SU-DHL-6 (cell line): Measurements from ENCODE around the gene USP10.

Source experiments
- H2AFZ ChIP-seq: fragments of 200-600 bp; sonication (generic); 2 replicates; pipeline ENCODE4 v1.6.1; 2014; ENCODE audit warnings: low read depth, mild to moderate bottlenecking, moderate library complexity, mixed read lengths, antibody characterized with exemption, low read length; ENCODE audit not compliant: severe bottlenecking
- H3F3A ChIP-seq: fragments of 200-600 bp; shearing (Covaris generic); 2 replicates; pipeline ENCODE4 v1.6.0; 2016; ENCODE audit warnings: antibody characterized with exemption, mild to moderate bottlenecking; ENCODE audit not compliant: insufficient read depth
- H3K27ac ChIP-seq: fragments of 200-600 bp; sonication (generic); 2 replicates; pipeline ENCODE4 v1.5.1; 2016; ENCODE audit warnings: low read depth, mild to moderate bottlenecking, low read length, moderate library complexity, mixed read lengths
- H3K27me3 ChIP-seq: fragments of 200-600 bp; sonication (generic), shearing (Covaris generic); 2 replicates; pipeline ENCODE4 v1.6.0; 2014; ENCODE audit warnings: mild to moderate bottlenecking, low read length
- H3K36me3 ChIP-seq: fragments of 200-600 bp; sonication (generic); 2 replicates; pipeline ENCODE4 v1.6.1; 2014; ENCODE audit warnings: mild to moderate bottlenecking, low read length, mixed read lengths
- H3K4me2 ChIP-seq: fragments of 300-600, 200-600 bp; shearing (Covaris generic), sonication (generic); 2 replicates; pipeline ENCODE4 v1.6.0; 2014; ENCODE audit warnings: low read length, low read depth, mild to moderate bottlenecking; ENCODE audit not compliant: poor library complexity, severe bottlenecking
- H3K4me3 ChIP-seq: fragments of 200-600 bp; sonication (generic); 2 replicates; pipeline ENCODE4 v1.5.1; 2014; ENCODE audit warnings: antibody characterized with exemption, low read length, mild to moderate bottlenecking, mixed read lengths; ENCODE audit not compliant: insufficient read depth, poor library complexity, severe bottlenecking
- H3K79me2 ChIP-seq: fragments of 200-600 bp; sonication (generic); 2 replicates; pipeline ENCODE4 v1.6.1; 2014; ENCODE audit warnings: mild to moderate bottlenecking, low read length, moderate library complexity; ENCODE audit not compliant: insufficient read depth
- H3K9ac ChIP-seq: fragments of 200-600 bp; sonication (generic); 2 replicates; pipeline ENCODE4 v1.7.0; 2014; ENCODE audit warnings: mild to moderate bottlenecking, low read length
- H3K9me2 ChIP-seq: fragments of 200-600 bp; sonication (generic); replicated peaks from 2 replicates; pipeline ENCODE4 v1.6.1; 2014; ENCODE audit warnings: low read length; ENCODE audit not compliant: insufficient read depth
- H3K9me3 ChIP-seq: fragments of 200-600 bp; sonication (generic); 2 replicates; pipeline ENCODE4 v1.6.1; 2014; ENCODE audit warnings: low read length, mixed read lengths; ENCODE audit not compliant: insufficient read depth
- H4K20me1 ChIP-seq: fragments of 200-600 bp; sonication (generic); 2 replicates; pipeline ENCODE4 v1.6.1; 2014; ENCODE audit warnings: low read depth, mild to moderate bottlenecking, antibody characterized with exemption, low read length, moderate library complexity, mixed read lengths
- EZH2phosphoT487 ChIP-seq: fragments of 200-600 bp; sonication (generic), shearing (Covaris generic); conservative IDR thresholded peaks from 2 replicates; pipeline ENCODE4 v1.6.1; 2018; ENCODE audit warnings: mild to moderate bottlenecking, antibody characterized with exemption, low read length, moderate library complexity, mixed read lengths
- TF ChIP-seq, protein P1 (sequence below): fragments of 200-600 bp; sonication (generic); IDR thresholded peaks from one replicate; pipeline ENCODE4 v1.5.1; 2017; ENCODE audit warnings: antibody characterized with exemption, mild to moderate bottlenecking, low read length, moderate library complexity; ENCODE audit not compliant: insufficient read depth, poor library complexity, severe bottlenecking

USP10 gene

DNA sequence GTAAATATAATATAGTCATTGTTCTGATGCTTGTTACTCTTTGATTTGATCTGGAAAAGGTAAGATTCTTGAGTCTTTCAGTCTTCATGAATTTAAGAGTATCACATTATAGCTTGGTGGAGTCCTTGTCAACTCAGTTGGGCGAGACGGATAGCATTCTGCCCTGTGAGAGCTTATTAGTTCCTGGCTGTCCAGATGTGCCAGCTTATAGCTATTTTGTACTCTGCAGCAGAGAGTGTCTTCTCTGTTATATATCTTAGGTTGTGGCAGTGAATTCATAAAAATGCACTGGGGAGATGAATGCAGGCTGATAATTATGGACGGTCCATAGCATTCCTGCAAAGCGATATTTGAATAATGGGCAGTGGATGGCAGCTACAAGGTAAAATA is 69.0 kb downstream of the USP10 start:
- Histone ChIP-seq H3K9ac (no peak overlapping the region), H3K4me2 (no peak overlapping the region), H2AFZ (no peak overlapping the region), H3K9me2 (no peaks in the 10 kb centered on the region), H3K27me3 (no peaks in the 10 kb centered on the region), H3K79me2 (peaks cover 3% of the 10 kb centered on the region; the same call in 1 of the 2 replicates), H3K9me3 (no peaks in the 10 kb centered on the region), H3K27ac (no peak overlapping the region), H3K4me3 (no peak overlapping the region), H3K36me3 (peaks cover 12% of the 10 kb centered on the region; the same call in 1 of the 2 replicates), H3F3A (no peaks in the 10 kb centered on the region), H4K20me1 (no peaks in the 10 kb centered on the region)
- TF ChIP-seq, protein P1, sequence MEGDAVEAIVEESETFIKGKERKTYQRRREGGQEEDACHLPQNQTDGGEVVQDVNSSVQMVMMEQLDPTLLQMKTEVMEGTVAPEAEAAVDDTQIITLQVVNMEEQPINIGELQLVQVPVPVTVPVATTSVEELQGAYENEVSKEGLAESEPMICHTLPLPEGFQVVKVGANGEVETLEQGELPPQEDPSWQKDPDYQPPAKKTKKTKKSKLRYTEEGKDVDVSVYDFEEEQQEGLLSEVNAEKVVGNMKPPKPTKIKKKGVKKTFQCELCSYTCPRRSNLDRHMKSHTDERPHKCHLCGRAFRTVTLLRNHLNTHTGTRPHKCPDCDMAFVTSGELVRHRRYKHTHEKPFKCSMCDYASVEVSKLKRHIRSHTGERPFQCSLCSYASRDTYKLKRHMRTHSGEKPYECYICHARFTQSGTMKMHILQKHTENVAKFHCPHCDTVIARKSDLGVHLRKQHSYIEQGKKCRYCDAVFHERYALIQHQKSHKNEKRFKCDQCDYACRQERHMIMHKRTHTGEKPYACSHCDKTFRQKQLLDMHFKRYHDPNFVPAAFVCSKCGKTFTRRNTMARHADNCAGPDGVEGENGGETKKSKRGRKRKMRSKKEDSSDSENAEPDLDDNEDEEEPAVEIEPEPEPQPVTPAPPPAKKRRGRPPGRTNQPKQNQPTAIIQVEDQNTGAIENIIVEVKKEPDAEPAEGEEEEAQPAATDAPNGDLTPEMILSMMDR = no peak
- no peak for TF ChIP-seq EZH2phosphoT487

- Histone ChIP-seq H3K27me3 (no peaks in the 10 kb centered on the region), H3K4me2 (no peak overlapping the region), H3F3A (no peaks in the 10 kb centered on the region), H3K9me3 (no peaks in the 10 kb centered on the region), H4K20me1 (no peaks in the 10 kb centered on the region), H2AFZ (no peak overlapping the region), H3K79me2 (peaks cover 3% of the 10 kb centered on the region; the same call in 1 of the 2 replicates), H3K27ac (no peak overlapping the region), H3K36me3 (peaks cover 12% of the 10 kb centered on the region; the same call in 1 of the 2 replicates), H3K9me2 (no peaks in the 10 kb centered on the region), H3K9ac (no peak overlapping the region), H3K4me3 (no peak overlapping the region)
- TF ChIP-seq, protein P1 = no peak
- no peak for TF ChIP-seq EZH2phosphoT487
Observed at GRCh38 chr16:84769416-84769815, 69.6 kb downstream of the USP10 start.

GRCh38 chr16:84773312-84773711 is 73.5 kb downstream of the USP10 start:
- no peak for TF ChIP-seq EZH2phosphoT487
- TF ChIP-seq, protein P1 = no peak
- Histone ChIP-seq H3K79me2 (peaks cover 3% of the 10 kb centered on the region; the same call in 1 of the 2 replicates), H2AFZ (no peak overlapping the region), H3K9me2 (no peaks in the 10 kb centered on the region), H3K36me3 (peaks cover 14% of the 10 kb centered on the region; the same call in 1 of the 2 replicates), H3F3A (no peaks in the 10 kb centered on the region), H3K4me2 (no peak overlapping the region), H4K20me1 (no peaks in the 10 kb centered on the region), H3K9me3 (no peaks in the 10 kb centered on the region), H3K27ac (no peak overlapping the region), H3K9ac (no peak overlapping the region), H3K4me3 (no peak overlapping the region), H3K27me3 (no peaks in the 10 kb centered on the region)
